Breast epithelium (tissue), 3 donors: Measurements from ENCODE around the gene NDEL1.

Experiments
- CTCF ChIP-seq, 3 donors: fragments of 450-650 bp; IDR thresholded peaks; one replicate each; pipeline ENCODE4 v1.5.1; 2016 to 2017; ENCODE audit warnings: antibody characterized with exemption in 3 of 3, mild to moderate bottlenecking in 3 of 3, moderate library complexity in 3 of 3
- POLR2A ChIP-seq: fragments of 450-650 bp; IDR thresholded peaks from one replicate; pipeline ENCODE4 v1.6.1; 2016; ENCODE audit warnings: antibody characterized with exemption, mild to moderate bottlenecking, moderate library complexity

DNA sequence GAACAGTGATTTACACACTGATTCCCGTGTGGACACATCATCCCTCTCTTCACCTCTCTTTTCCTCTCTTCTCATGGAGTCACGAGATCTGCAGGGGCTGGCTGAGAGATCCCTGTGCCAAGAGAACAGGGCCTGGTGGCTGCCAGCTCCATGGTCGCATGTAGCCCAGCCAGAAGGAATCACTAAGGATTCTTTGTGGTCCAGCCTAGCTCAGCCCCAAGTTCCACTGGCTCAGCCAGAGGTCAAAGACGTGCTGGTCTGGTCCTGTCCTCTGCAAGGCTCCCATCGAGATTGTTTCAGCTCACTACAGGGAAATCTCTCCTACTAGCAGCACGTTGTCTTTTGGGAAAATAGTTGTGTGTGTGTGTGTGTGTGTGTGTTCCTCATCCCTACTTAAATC, 66.4 kb downstream of the NDEL1 start:
- TF ChIP-seq POLR2A (no peak), CTCF (IDR thresholded peaks at IDR 0.05) (no peak)
